Endothelial cell of umbilical vein (primary cell): ENCODE data around the gene PHAX. TPM values are rescaled to one million over a fixed set of nuclear protein-coding genes. Genes with fewer than 3 reads are reported as not detected.

Source experiments
- Bru-seq: library from RNA; stranded (reverse); fragments of 400-500 nt; gene quantifications from one replicate; lab custom pipeline; 2021; lab: Mats Ljungman, UMichigan
- BruChase-seq, 2 experiments: library from RNA; stranded (reverse); fragments of 400-500 nt; gene quantifications; one replicate each; lab custom pipeline; 2021; lab: Mats Ljungman, UMichigan
- BruUV-seq: library from RNA; stranded (reverse); fragments of 400-500 nt; replicated peaks from 2 replicates; lab custom pipeline; 2021; lab: Mats Ljungman, UMichigan
- CTCF ChIA-PET: fragments of 300-600, 350-600 bp; sonication (Branson Sonifier 250); formaldehyde crosslinking; loops from one replicate; lab custom pipeline; 2021; ENCODE audit warnings: antibody characterized with exemption, inconsistent platforms; lab: Charles Lee
- POLR2A ChIA-PET: fragments of 300-600, 350-600 bp; sonication (Branson Sonifier 250); formaldehyde crosslinking; loops from one replicate; lab custom pipeline; 2021; ENCODE audit warnings: antibody characterized with exemption, inconsistent platforms; lab: Charles Lee
- DNase-seq: peaks from one replicate; pipeline ENCODE4 v3.0.0-alpha.2; 2011; ENCODE audit warnings: low read depth, low spot score
- FAIRE-seq: peaks from 2 replicates; lab custom pipeline; 2011; peaks lifted over from hg19 to GRCh38; lab: Jason Lieb, UNC
- H2AFZ ChIP-seq: 2 replicates; pipeline ENCODE4 v1.6.0; 2012; ENCODE audit warnings: low read depth, low read length, control low read depth, inconsistent platforms
- H3K27ac ChIP-seq: 2 replicates; pipeline ENCODE4 v1.5.1; 2011; ENCODE audit warnings: low read depth, mild to moderate bottlenecking, control low read depth, low read length, moderate library complexity; ENCODE audit not compliant: insufficient read depth
- H3K27me3 ChIP-seq, 2 experiments: 2 replicates each; pipeline versions ENCODE4 v1.6.0 to v1.6.1; 2011; ENCODE audit warnings: low read length in 2 of 2, mixed read lengths in 1 of 2; ENCODE audit not compliant: control insufficient read depth in 2 of 2, insufficient read depth in 2 of 2
- H3K36me3 ChIP-seq, 2 experiments: 2 replicates in 1 of 2; 3 replicates in 1 of 2; pipeline ENCODE4 v1.5.1; 2011; ENCODE audit warnings: low read length in 2 of 2, mild to moderate bottlenecking in 1 of 2, moderate library complexity in 1 of 2; ENCODE audit not compliant: control insufficient read depth in 2 of 2, insufficient read depth in 2 of 2; ENCODE audit errors: extremely low read depth in 1 of 2
- H3K4me1 ChIP-seq: 3 replicates; pipeline ENCODE4 v1.5.1; 2011; ENCODE audit warnings: mild to moderate bottlenecking, low read length; ENCODE audit not compliant: control insufficient read depth, insufficient read depth; ENCODE audit errors: extremely low read depth
- H3K4me2 ChIP-seq: 2 replicates; pipeline ENCODE4 v1.6.1; 2011; ENCODE audit warnings: low read length, control low read depth, mixed read lengths; ENCODE audit not compliant: insufficient read depth
- H3K4me3 ChIP-seq, 3 experiments: fragments of 200-600 bp in 1 of 3; sonication (generic), shearing (Covaris generic) in 1 of 3; replicated peaks in 1 of 3; 2 replicates each; pipeline ENCODE4 v1.5.1; 2011 to 2016; ENCODE audit warnings: control low read depth in 3 of 3, low read length in 3 of 3, mild to moderate bottlenecking in 2 of 3, inconsistent platforms in 1 of 3, low read depth in 1 of 3, moderate library complexity in 1 of 3; ENCODE audit not compliant: insufficient read depth in 1 of 3
- H3K79me2 ChIP-seq: 2 replicates; pipeline ENCODE4 v1.6.0; 2012; ENCODE audit warnings: low read length, inconsistent platforms; ENCODE audit not compliant: control insufficient read depth, insufficient read depth
- H3K9ac ChIP-seq: replicated peaks from 2 replicates; pipeline ENCODE3; 2011; ENCODE audit warnings: low read length, control low read depth; ENCODE audit not compliant: insufficient read depth; ENCODE audit errors: extremely low read depth
- H3K9me1 ChIP-seq: replicated peaks from 3 replicates; pipeline ENCODE4 v1.6.0; 2011; ENCODE audit warnings: mild to moderate bottlenecking, low read length; ENCODE audit not compliant: control insufficient read depth, insufficient read depth; ENCODE audit errors: extremely low read depth
- H3K9me3 ChIP-seq: replicated peaks from 2 replicates; pipeline ENCODE4 v1.5.1; 2012; ENCODE audit warnings: low read length, inconsistent platforms; ENCODE audit not compliant: control insufficient read depth, insufficient read depth
- H4K20me1 ChIP-seq: replicated peaks from 2 replicates; pipeline ENCODE3; 2011; ENCODE audit warnings: mild to moderate bottlenecking, low read length; ENCODE audit not compliant: control insufficient read depth, insufficient read depth; ENCODE audit errors: extremely low read depth
- EZH2 ChIP-seq: IDR thresholded peaks from 2 replicates; pipeline ENCODE4 v1.6.1; 2012; ENCODE audit warnings: borderline replicate concordance, low read depth, mild to moderate bottlenecking, moderate library complexity, low read length, inconsistent platforms; ENCODE audit not compliant: severe bottlenecking
- FOS ChIP-seq: IDR thresholded peaks from 2 replicates; pipeline ENCODE4 v1.6.1; 2011; ENCODE audit warnings: mild to moderate bottlenecking, low read length, moderate library complexity, borderline replicate concordance; ENCODE audit not compliant: insufficient read depth
- GATA2 ChIP-seq: IDR thresholded peaks from 2 replicates; pipeline ENCODE4 v1.7.0; 2011; ENCODE audit warnings: low read depth, mild to moderate bottlenecking, moderate library complexity, mixed read lengths, low read length; ENCODE audit not compliant: insufficient read length, insufficient read depth
- JUN ChIP-seq: IDR thresholded peaks from 2 replicates; pipeline ENCODE4 v1.6.1; 2011; ENCODE audit warnings: borderline replicate concordance, low read depth; ENCODE audit not compliant: insufficient read length, insufficient read depth
- MYC ChIP-seq: IDR thresholded peaks from one replicate; pipeline ENCODE4 v1.6.1; 2011; ENCODE audit warnings: mild to moderate bottlenecking, low read depth, low read length
- POLR2A ChIP-seq: IDR thresholded peaks from 2 replicates; pipeline ENCODE4 v1.6.1; 2012; ENCODE audit warnings: low read depth, mild to moderate bottlenecking, control low read depth, low read length
- POLR2AphosphoS5 ChIP-seq: IDR thresholded peaks from 2 replicates; pipeline ENCODE4 v1.6.1; 2012; ENCODE audit warnings: low read depth, mild to moderate bottlenecking, control low read depth, low read length, moderate library complexity; ENCODE audit not compliant: insufficient read depth
- dilution Hi-C: fragments of 300-500 bp; cut with MboI; formaldehyde crosslinking; loops from one replicate; pipeline ENCODE4 v1.15.0; 2019; ENCODE audit warnings: low sequenced_read_pairs; ENCODE audit not compliant: extremely low pct_ligation_motif_present
- intact Hi-C: fragments of 100-400 bp; cut with micrococcal nuclease; formaldehyde crosslinking; loops from one replicate; pipeline ENCODE4 v1.10.0; 2022
- long read RNA-seq: library from polyadenylated mRNA; stranded (forward); transcript quantifications from one replicate; pipeline ENCODE4 v2.0.0, GENCODE V29; 2021
- polyA minus RNA-seq, 3 experiments: library from RNA; depleted of rRNA, polyadenylated mRNA; stranded (reverse); fragments of >200 nt; gene quantifications; 1 replicate in 1 of 3; 2 replicates in 2 of 3; pipeline ENCODE4 v1.2.3, GENCODE V29; 2011
- polyA plus RNA-seq, 4 experiments: library from polyadenylated mRNA; depleted of rRNA in 3 of 4; stranded (reverse) in 3 of 4; unstranded in 1 of 4; fragments of >200 nt; gene quantifications; 2 replicates each; pipeline versions ENCODE4 v1.2.1 to v1.2.3, GENCODE V29; 2011 to 2012; ENCODE audit warnings: missing spikeins in 1 of 4
- total RNA-seq: library from RNA; stranded (reverse); gene quantifications from 2 replicates; pipeline ENCODE4 v1.2.3, GENCODE V29; 2021
- TF ChIP-seq, protein P1 (sequence below): IDR thresholded peaks from 2 replicates; pipeline ENCODE4 v1.6.1; 2011; ENCODE audit not compliant: insufficient read depth, insufficient read length
- TF ChIP-seq, protein P2 (sequence below), 2 donors: IDR thresholded peaks; 1 replicate in 1 of 2; 2 replicates in 1 of 2; pipeline ENCODE4 v1.5.1; 2011; ENCODE audit warnings: low read length in 2 of 2, mild to moderate bottlenecking in 2 of 2, moderate library complexity in 2 of 2, control low read depth in 1 of 2, inconsistent platforms in 1 of 2, low read depth in 1 of 2; ENCODE audit not compliant: insufficient read depth in 1 of 2; ENCODE audit errors: extremely low read depth in 1 of 2

Gene PHAX, protein sequence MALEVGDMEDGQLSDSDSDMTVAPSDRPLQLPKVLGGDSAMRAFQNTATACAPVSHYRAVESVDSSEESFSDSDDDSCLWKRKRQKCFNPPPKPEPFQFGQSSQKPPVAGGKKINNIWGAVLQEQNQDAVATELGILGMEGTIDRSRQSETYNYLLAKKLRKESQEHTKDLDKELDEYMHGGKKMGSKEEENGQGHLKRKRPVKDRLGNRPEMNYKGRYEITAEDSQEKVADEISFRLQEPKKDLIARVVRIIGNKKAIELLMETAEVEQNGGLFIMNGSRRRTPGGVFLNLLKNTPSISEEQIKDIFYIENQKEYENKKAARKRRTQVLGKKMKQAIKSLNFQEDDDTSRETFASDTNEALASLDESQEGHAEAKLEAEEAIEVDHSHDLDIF
- total RNA-seq (48.2 and 51.2 TPM in 2 replicates), polyA plus RNA-seq (22.6 and 33.0 TPM in 2 replicates), polyA minus RNA-seq (32.4 and 51.4 TPM in 2 replicates), Bru-seq, nascent RNA (percentile 79 among the genes with signal in this experiment), BruChase-seq, experiment 1, labeled RNA remaining after a 6-hour chase (percentile 79 among the genes with signal in this experiment), BruChase-seq, experiment 2, labeled RNA remaining after a 2-hour chase (percentile 85 among the genes with signal in this experiment)
- 48.6 and 51.4 TPM in 2 replicates for polyA plus RNA-seq (2011; cell fraction: cytosol; rRNA removed)
- polyA plus RNA-seq (2011; cell fraction: nucleus; rRNA removed), result 18.0 and 27.0 TPM in 2 replicates
- polyA plus RNA-seq (2012), result 42.9 and 75.7 TPM in 2 replicates
- polyA minus RNA-seq (2011; cell fraction: cytosol; rRNA and poly(A)+ RNA removed), result 18.8 TPM
- polyA minus RNA-seq (2011; cell fraction: nucleus; rRNA and poly(A)+ RNA removed), result 22.7 and 23.3 TPM in 2 replicates
- long read RNA-seq, full-length matches to known transcripts, result 79 of 103 reads
- long read RNA-seq, partial matches to known transcripts, result 1 of 103 reads
- long read RNA-seq, other reads (novel, unspliced or antisense), result 23 of 103 reads

- H3K9me3 ChIP-seq, result no peaks in the 10 kb centered on the region
- H3K9me1 ChIP-seq, result no peaks in the 10 kb centered on the region
- no peaks in the 10 kb centered on the region for H4K20me1 ChIP-seq
- peak within 1 kb of the TSS; percentile 68 to 85 (median 83) for H3K4me3 ChIP-seq
- peak within 1 kb of the TSS; percentile 72 for H3K4me2 ChIP-seq
- ChIA-PET CTCF (interaction anchor here (0.7 to 2.0 kb wide), 19 partner anchors 8 to 892 kb away, joined by 3 to 13 read pairs (median 5); partner anchors contain the start of gene LMNB1), POLR2A (interaction anchor here (0.5 kb wide), 1 partner anchor 25 kb away, joined by 9 read pairs; no protein-coding TSS in a partner anchor)
- H3K4me1 ChIP-seq, result peaks cover 19% of the 10 kb centered on the region
- peaks cover under 1 to 3% of the 10 kb centered on the region in 2 experiments for H3K36me3 ChIP-seq
- no TSS peak for BruUV-seq
- FAIRE-seq, result peak; percentile 53
- peak within 1 kb of the TSS; percentile 61 for H3K27ac ChIP-seq
- H3K79me2 ChIP-seq, result peaks cover 43% of the 10 kb centered on the region
- TF ChIP-seq GATA2 (no peak), POLR2AphosphoS5 (peak; percentile 79), FOS (peak; percentile 20), EZH2 (no peak), POLR2A (peak; percentile 88), JUN (no peak), MYC (no peak)
- TF ChIP-seq, protein P1, sequence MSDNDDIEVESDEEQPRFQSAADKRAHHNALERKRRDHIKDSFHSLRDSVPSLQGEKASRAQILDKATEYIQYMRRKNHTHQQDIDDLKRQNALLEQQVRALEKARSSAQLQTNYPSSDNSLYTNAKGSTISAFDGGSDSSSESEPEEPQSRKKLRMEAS, result no peak
- TF ChIP-seq, protein P2, sequence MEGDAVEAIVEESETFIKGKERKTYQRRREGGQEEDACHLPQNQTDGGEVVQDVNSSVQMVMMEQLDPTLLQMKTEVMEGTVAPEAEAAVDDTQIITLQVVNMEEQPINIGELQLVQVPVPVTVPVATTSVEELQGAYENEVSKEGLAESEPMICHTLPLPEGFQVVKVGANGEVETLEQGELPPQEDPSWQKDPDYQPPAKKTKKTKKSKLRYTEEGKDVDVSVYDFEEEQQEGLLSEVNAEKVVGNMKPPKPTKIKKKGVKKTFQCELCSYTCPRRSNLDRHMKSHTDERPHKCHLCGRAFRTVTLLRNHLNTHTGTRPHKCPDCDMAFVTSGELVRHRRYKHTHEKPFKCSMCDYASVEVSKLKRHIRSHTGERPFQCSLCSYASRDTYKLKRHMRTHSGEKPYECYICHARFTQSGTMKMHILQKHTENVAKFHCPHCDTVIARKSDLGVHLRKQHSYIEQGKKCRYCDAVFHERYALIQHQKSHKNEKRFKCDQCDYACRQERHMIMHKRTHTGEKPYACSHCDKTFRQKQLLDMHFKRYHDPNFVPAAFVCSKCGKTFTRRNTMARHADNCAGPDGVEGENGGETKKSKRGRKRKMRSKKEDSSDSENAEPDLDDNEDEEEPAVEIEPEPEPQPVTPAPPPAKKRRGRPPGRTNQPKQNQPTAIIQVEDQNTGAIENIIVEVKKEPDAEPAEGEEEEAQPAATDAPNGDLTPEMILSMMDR (IDR thresholded peaks at IDR 0.05; ENCODE audit: extremely low read depth in 1 of 2, insufficient read depth in 1 of 2, low read depth in 1 of 2, low read length in 2 of 2), result peak; percentile 82 to 85
- peak; percentile 77 for DNase-seq
- intact Hi-C loops, result loop anchor here (1.0 kb wide), 4 partner anchors 57 to 262 kb away; partner anchors contain the start of gene LMNB1
- H2AFZ ChIP-seq, result peak within 1 kb of the TSS; percentile 93
- peak within 1 kb of the TSS; percentile 76 for H3K9ac ChIP-seq
- dilution Hi-C loops, result no loop called here
- no peaks in the 10 kb centered on the region for H3K27me3 ChIP-seq
These were observed at the start of gene PHAX for GRCh38 chr5:126600631-126601511. TSS of gene PHAX (plus strand) at chr5:126600947. CDS start at chr5:126600963, 16 bp downstream.
